Amniotic stem cell (primary cell): Measurements from ENCODE around the gene ADAM12.

Source experiments
- DNase-seq: peaks from one replicate; lab custom pipeline; 2025; lab: John Stamatoyannopoulos, UW

ADAM12 gene

DNA sequence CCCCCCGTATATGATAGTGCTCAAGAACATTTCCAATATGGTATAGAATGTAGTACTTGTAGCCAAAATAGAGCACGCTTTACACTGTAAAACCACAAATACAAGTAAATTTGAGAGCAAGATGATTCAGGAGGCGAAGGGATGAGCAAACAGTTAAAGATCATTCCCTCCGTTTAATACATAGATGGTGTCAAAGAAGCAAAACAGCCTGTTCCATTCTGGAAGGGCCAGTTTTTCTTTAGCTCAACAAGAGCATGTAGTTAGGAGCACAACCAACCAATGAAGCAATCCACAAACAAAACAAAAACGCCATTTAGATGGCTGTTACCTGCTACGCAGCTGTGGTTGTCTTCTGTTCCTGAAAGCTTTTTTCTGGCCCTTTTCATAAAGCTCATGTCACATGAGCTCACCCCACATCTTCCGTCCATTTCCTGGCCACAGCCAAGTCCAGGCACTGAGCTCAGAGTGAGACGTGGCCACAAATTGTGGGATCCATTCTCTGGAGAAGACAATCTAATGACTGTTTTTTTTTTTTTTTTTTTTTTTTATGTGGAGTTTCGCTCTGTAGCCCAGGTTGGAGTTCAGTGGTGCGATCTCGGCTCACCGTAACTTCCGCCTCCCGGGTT, 306.3 kb downstream of the ADAM12 start:
- no peak for DNase-seq

- no peak for DNase-seq
Observed at GRCh38 chr10:126080879-126081411, 307.3 kb downstream of the ADAM12 start.

- no peak for DNase-seq
Observed at GRCh38 chr10:126080291-126080825, 307.9 kb downstream of the ADAM12 start.

DNA sequence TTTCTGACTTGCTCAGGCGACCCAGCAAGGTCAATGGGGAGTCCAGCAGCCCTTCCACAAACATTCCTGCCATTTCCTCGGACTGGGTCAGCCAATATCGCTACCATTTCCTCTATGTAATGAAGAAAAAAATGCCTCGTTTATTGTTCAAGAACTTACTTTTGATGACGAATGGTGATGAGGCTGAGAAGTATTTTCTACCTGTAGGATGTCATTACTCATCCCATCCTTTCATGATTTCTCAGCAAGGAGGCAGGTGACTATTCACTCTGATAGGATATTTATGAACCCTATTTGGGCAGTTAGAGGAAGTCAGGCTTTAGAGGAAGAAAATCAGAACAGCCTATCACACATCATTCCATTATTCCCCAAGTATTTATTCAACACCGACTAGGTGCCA, 313.3 kb downstream of the ADAM12 start:
- no peak for DNase-seq

DNA sequence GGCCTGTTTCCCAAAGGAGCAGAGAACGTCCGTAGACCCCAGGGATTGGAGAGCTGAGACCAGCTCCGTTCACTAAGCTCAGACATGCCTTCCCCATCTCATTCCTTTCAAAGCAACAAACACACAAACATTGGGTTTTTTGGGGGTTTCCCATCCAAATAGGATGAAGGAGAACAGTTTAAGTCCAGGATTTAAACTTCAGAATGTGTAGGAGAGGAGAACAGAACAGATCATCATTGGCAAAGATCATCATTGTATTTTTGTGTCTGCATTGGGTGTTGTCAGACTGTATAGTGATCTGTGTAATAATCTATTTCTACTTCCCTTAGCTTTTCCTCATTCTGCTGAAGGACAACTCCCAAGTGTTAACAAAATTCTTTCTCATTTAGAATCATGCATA, 314.0 kb downstream of the ADAM12 start:
- no peak for DNase-seq

DNA sequence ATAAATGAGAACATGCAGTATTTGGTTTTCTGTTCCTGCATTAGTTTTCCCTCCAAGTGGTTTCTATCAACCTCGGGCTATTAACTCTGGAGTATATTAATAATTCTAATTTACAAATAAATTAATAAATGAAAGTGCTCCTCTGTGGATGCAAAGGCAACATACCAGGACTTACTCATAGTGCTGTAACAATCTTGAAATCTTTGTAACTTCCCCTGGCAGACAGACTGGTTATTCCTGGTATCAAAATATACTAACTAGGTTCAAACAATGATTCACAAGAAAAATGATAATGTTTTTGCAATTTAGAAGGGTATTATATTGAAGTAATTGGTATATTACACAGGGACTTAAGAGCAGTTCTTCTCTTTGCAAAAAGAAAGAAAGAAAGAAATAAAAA, 314.7 kb downstream of the ADAM12 start:
- DNase-seq, result no peak

GRCh38 chr10:126072622-126073021, 315.7 kb downstream of the ADAM12 start:
- no peak for DNase-seq

DNA sequence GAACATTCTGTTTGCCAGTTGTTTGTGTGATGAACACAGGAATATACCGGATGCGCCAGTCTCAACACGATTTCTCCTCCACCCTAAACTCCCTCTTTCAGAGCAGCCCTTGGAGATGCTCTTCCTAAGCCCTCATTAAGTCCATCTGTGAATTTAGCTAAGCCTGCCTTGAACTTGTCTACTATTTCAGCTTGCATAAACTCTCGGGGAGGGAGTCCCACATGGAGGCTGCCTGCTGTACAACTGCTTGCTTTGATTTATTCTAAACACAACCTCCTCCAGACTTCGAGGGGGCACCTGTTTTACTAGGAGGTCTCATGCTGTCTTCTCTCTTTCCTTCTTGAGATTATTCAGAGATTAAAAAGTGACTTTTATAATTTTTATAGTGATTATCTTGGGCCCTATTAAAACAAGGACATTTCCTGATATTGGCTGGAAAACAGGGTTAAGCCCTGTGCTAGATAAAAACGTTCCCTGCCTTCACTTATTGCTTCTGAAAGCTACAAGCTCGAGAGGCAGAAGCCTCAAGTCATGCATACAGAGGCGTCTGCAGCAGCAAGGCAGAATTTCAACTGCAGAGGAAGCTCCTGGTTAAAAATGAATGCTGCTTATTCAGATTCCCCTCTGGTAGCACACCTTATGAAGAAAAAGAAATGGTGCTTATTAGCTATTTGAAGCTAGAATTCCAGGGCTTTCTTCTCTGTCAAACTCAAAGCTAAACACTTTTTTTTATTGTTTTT, 317.6 kb downstream of the ADAM12 start:
- DNase-seq, result no peak

GRCh38 chr10:126068322-126068721, 320.0 kb downstream of the ADAM12 start:
- DNase-seq, result no peak

- DNase-seq, result no peak
Observed at GRCh38 chr10:126066456-126066855, 321.8 kb downstream of the ADAM12 start.

DNA sequence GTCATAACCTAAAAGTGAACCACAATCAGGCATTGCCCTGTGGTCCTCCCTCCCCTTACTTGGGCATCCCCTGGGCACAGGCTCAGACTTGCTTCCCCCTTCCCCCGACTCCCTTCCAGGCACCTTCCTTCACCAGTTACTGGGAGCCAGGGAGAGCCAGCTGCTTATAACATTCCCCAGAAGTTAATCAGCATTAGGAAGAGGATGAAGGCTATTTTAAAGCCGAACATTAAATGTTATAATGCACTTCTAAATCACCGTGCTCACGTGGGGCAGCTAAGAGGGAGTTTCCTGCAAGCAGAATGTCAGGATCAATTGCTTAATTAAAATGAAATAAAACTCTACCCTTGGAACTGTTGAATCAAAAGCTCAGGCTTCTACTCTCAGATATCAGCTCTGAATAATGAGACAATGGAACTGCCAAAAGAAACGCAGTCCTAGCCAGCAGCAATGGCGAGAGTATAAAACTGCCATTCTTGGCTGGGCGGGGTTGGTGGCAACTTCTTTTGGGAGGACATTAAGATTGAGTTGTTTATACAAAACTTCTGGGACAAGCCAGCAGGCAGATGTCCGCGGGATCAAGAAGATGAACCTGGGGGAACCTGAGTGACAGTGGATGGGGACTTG, 322.4 kb downstream of the ADAM12 start:
- DNase-seq, result no peak

DNA sequence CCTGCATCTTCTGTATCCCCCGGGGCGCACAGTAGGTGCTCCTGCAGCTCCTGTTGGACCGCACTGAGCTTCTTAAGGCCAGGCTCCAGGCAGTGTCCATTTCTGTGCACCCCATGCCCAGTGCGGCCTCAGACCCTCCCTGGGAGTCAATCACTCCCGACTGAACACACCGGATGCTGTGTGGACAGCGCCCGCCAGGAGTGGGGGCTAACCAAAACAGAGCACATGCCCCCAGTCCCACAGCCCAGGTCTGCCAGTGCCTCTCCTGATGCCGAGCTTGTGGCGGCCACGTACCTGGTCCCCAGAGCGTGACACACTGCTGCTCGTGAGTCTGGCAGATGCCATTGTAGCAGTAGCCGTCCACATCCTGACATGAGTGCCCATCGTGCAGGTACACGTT, 323.8 kb downstream of the ADAM12 start:
- DNase-seq, result no peak

GRCh38 chr10:126063353-126063791, 324.9 kb downstream of the ADAM12 start:
- DNase-seq, result peak; percentile 48

DNA sequence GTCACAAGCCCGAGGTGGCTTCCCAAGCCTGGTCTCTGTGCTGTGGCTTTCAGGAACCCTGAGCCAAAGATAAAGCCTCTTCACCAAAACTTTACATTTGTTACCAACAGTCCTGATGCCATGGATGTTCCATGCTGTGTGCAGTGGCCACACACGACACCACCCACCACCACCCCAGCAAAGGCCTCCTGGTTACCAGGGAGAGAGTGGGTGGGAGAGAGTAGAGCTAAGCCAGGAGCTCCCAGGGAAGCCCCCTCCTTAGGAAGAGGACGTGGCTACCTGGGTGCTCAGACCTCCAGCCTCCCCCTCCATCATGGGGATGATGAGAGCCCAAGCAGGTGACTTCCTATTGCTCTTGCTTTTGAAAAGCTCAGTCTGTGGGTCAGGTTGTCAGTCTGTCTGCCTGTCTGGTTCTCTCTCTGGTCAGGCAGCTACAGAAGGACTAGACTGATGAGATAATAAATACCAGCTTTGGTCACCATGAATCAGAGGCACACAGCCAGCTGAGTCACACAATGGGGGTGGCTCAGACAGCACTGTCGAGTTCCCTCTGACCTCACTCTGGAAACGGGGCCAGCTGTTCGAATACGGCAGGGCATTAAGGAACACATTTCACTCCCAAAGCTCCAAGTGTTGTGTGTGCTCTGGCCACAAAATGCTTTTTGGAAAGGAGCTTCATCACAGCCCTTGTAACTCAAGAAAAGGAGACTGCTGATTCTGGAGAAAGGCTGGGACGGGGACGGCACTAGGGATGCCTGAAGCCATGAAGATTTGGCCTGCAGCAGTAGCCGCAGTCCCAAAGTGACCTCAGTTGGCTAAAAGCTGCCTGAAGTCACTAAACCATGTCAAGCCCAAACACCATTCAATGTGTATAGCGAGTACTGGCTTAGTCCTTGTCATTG, 325.9 kb downstream of the ADAM12 start:
- peak; percentile 96 for DNase-seq

- no peak for DNase-seq
Observed at GRCh38 chr10:126061526-126061925, 326.8 kb downstream of the ADAM12 start.

GRCh38 chr10:126060261-126060931, 327.9 kb downstream of the ADAM12 start:
- DNase-seq, result no peak

DNA sequence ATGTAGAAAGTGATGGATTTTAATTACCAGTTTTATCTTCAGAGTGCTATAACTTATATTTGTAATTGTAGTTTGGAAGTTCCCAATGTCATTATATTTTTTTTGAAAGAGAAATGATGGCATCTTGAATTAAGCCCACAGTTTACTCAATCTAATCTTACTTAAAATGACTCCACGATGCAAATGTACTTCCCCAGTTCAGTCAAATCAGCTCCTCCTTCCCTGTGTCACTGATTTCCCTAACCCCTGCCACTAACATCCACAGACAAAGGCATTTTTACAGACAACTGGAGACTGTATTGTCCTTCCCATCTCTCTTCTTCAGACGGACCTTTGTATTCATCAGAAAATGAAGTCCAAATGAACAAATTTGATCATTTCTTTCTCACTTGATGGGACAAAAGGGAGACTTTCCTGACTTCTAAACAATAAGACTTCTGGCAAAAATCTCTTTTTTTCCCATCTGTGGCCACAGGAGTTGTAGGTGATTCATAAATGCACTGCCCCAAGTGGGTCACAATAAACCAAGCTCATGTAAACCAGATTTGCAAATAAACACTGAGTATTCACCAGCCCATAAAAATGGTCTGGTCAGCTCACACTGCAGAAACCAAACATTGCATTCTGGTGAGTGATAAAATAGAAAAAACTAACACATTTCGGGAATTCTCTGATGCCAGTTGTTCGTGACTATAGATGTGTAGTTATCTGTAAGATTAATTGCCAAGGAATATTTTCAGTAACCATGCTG, 329.0 kb downstream of the ADAM12 start:
- DNase-seq, result no peak

DNA sequence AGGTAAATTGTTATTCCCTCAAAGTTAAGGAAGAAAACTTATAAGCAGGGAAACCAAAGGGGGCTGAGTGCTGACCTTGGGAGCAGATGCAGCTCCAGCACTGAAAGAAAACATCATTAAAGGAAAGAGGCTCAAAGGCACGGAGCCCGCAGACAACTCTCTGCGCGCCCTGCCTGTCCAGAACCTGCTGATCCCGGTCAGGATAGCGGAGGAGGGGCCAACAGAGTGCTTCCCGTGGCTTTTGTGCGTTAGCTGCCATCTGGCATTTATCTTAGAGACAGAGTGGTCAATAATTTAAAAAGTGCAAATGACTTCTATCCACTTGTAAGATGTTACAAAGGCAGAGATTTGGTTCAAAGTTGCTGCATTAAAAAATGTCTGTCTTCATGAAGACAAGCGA, 329.8 kb downstream of the ADAM12 start:
- no peak for DNase-seq

- DNase-seq, result no peak
Observed at GRCh38 chr10:126058104-126058503, 330.2 kb downstream of the ADAM12 start.

GRCh38 chr10:126057494-126057893, 330.8 kb downstream of the ADAM12 start:
- no peak for DNase-seq
